GM12865 (cell line): ENCODE results near the gene NUB1.
"Not testable (repeated sequence)": the region's sequence is repeated elsewhere in the genome, so short reads cannot be mapped to it uniquely, and the experiment has no call there.

Experiments
- DNase-seq: peaks from one replicate; pipeline ENCODE4 v3.0.0; 2010; ENCODE audit warnings: low read depth
- H3K4me3 ChIP-seq: 2 replicates; pipeline ENCODE4 v1.5.1; 2011; ENCODE audit warnings: mild to moderate bottlenecking, low read depth, low read length, control low read depth
- TF ChIP-seq, protein P1 (sequence below): IDR thresholded peaks from 2 replicates; pipeline ENCODE4 v1.5.1; 2011; ENCODE audit warnings: low read length, control low read depth, low read depth, inconsistent platforms; ENCODE audit not compliant: insufficient read depth; ENCODE audit errors: missing control alignments

The NUB1 gene

DNA sequence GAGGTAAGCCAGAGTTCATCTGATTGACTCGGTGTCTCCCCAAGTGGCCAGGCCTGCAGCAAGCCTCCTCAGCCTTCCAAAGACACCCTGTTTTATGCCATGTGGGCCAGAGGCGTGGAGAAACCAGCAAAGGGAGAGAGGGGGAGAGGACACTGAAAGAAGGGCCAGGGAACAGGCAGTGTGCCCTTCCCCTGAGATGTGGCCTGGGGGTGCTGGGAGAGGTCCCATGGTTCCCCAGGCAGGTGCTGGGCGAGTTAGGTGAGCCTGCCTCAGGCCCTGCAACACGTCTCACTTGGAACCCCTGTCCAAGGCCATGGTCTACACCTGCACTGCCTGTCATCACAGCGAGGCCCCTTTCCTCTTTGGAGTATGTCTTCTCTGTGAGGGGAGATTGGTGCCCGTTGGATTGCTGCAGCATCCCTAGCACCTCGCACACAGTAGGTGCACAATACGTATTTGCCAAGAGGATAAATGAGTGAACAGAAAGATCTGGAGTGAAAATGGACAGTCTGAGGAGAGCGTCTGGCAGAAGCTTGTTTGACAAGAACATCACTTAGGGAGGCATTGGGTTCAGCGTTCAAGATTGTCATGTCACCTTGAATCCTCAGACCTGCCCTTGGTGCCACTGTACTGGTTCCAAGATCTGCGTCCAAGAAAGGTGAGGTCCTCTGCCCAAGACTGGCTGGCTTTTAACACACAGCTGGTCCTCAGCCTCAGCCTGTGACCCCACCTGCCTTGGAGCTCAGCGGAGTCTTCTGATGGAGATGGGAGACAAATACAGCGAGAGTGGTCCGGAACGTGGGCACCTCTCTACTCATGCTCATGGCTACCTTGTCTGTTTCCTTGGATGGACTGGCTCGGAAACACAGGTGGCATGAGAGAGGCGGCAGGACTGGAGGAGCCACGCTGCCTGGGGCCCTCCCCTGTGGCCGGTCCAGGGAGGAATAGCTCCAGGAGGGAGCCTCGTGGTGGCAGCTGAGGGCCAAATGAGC lies 39.8 kb upstream of the NUB1 start:
- no peak overlapping the region for H3K4me3 ChIP-seq
- TF ChIP-seq, protein P1, sequence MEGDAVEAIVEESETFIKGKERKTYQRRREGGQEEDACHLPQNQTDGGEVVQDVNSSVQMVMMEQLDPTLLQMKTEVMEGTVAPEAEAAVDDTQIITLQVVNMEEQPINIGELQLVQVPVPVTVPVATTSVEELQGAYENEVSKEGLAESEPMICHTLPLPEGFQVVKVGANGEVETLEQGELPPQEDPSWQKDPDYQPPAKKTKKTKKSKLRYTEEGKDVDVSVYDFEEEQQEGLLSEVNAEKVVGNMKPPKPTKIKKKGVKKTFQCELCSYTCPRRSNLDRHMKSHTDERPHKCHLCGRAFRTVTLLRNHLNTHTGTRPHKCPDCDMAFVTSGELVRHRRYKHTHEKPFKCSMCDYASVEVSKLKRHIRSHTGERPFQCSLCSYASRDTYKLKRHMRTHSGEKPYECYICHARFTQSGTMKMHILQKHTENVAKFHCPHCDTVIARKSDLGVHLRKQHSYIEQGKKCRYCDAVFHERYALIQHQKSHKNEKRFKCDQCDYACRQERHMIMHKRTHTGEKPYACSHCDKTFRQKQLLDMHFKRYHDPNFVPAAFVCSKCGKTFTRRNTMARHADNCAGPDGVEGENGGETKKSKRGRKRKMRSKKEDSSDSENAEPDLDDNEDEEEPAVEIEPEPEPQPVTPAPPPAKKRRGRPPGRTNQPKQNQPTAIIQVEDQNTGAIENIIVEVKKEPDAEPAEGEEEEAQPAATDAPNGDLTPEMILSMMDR: no peak
- DNase-seq: no peak

DNA sequence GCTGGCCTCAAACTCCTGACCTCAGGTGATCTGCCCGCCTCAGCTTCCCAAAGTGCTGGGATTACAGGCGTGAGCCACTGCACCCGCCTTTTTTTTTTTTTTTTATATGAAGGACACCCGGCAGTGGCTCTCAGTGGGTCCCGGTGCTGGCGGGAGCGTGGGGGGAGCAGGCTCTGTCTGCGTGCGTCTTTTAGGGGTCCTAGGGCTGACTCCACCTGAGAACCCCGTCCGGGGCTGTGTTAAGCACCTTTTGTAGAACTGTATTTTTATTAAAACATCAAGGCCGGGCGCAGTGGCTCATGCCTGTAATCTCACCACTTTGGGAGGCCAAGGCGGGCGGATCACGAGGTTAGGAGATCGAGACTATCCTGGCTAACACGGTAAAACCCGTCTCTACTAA lies 37.4 kb upstream of the NUB1 start:
- DNase-seq, H3K4me3 ChIP-seq: not testable (repeated sequence)

DNA sequence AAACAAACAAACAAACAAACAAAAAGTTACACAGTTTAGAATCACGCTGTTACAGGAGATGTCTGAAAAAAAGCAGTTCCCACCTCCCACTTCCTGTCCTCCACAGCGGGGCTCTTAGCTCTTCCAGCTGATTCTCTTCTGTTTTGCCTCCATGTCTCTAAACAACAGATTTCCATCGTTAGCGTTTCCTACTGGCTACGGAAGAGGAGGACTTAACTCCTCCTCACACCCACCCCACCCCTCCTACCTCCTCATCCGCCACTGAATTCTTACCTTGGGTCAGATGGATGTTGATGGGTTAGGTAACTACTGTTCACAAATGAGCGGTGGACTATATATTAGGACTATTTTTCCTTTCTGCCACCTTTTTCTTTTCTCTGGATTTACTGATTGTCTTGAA lies 36.8 kb upstream of the NUB1 start:
- TF ChIP-seq, protein P1: no peak
- DNase-seq: no peak
- H3K4me3 ChIP-seq: no peak overlapping the region

DNA sequence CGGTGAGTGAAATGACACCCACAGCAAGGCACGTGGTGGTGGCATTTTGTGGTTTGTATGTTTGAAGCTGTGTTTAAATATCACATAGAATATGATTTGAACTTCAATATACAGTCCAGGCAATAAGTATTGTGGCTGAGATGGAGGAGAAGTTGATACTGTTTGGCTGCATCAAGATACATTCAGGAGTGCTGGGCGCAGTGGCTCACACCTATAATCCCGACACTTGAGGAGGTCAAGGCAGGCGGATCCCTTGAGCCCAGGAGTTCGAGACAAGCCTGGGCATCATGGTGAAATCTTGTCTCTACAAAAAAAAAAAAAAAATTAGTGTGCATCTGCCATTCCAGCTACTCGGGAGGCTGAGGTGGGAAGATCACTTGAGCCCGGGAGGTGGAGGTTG lies 35.2 kb upstream of the NUB1 start:
- DNase-seq: no peak
- TF ChIP-seq, protein P1: no peak
- H3K4me3 ChIP-seq: no peak overlapping the region

DNA sequence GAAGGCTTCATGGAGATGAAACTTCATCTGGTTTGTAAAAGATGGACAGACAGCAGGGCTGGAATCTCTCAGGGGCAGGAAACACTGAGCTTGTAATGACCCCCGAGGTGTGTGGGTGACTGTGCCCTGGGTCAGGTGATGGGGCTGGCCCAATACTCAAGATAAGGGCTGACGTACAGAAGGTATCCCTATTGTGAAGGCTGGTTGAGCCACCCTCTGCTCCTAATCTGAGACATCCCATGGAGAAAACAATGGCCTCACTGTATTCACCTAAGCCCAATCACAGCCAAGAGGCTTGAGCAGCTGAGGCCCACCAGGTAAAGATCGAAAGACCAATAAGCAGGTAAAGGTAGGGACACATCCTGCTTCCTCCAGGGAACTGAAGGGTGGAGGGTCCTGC lies 34.8 kb upstream of the NUB1 start:
- DNase-seq: no peak
- H3K4me3 ChIP-seq: no peak overlapping the region
- TF ChIP-seq, protein P1: no peak

DNA sequence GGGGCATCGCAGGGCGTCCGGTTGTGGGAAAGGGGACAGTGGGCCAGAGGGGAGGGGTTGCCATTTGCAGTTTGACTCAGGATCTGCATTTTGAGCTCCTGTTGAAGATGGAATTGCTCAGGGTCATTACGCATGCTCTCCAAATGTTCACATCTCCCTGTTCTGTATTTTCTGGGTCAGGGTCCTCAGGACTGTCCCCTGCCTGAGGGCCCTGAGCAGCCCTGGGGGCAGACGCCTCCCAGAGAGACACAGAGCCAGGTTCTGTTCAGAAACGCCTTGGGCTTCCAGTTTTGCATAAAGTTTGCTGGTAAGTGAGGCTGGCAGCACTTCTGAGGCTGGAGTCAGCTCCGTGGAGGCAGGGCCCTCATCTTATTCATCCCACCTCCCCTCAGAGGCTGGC lies 34.1 kb upstream of the NUB1 start:
- H3K4me3 ChIP-seq: no peak overlapping the region
- TF ChIP-seq, protein P1: no peak
- no peak for DNase-seq

DNA sequence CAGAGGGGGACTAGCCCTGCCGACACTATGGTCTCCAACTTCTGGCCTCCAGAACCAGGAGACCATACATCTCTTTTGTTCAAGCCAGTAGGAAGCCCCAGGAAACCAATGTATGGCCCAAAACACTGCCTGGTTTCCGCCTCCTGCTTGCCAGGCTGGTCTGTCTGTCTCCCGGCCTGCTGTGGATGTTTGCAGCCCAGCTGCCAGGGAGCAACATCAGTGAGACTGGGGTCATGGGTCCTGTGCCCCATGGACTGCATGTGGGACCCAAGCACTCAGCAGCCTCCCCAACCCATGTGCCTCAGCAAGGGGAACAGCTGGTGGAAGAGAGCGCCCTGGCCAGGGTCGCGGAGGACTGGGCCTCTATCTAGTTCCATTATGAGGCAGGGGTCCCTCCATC lies 33.4 kb upstream of the NUB1 start:
- no peak for DNase-seq
- TF ChIP-seq, protein P1: no peak
- H3K4me3 ChIP-seq: no peak overlapping the region
